GM15510 (cell line): ENCODE data around the gene LCE6A.

Experiments
- POLR2A ChIP-seq: IDR thresholded peaks from 3 replicates; pipeline ENCODE4 v1.6.1; 2011; ENCODE audit warnings: borderline replicate concordance; ENCODE audit not compliant: insufficient read length; ENCODE audit errors: extremely low read depth

Gene LCE6A

GRCh38 chr1:152861374-152861773 is 18.7 kb downstream of the LCE6A start:
- no peak for TF ChIP-seq POLR2A

GRCh38 chr1:152864443-152864842 is 21.8 kb downstream of the LCE6A start:
- TF ChIP-seq POLR2A: no peak

GRCh38 chr1:152866321-152866720 is 23.7 kb downstream of the LCE6A start:
- TF ChIP-seq POLR2A: no peak

- no peak for TF ChIP-seq POLR2A
Measured at GRCh38 chr1:152869808-152870419, 27.3 kb downstream of the LCE6A start.

GRCh38 chr1:152870831-152871730 is 28.4 kb downstream of the LCE6A start:
- no peak for TF ChIP-seq POLR2A

GRCh38 chr1:152871731-152872126 is 29.1 kb downstream of the LCE6A start:
- no peak for TF ChIP-seq POLR2A

- TF ChIP-seq POLR2A: no peak
Measured at GRCh38 chr1:152873495-152873894, 30.8 kb downstream of the LCE6A start.

GRCh38 chr1:152876827-152877226 is 34.2 kb downstream of the LCE6A start:
- no peak for TF ChIP-seq POLR2A

GRCh38 chr1:152878042-152878441 is 35.4 kb downstream of the LCE6A start, which contains the start of gene SMCP:
Gene SMCP, plus strand, starts transcription at chr1:152878322. Its CDS starts 6,101 bp downstream, at chr1:152884423.
- TF ChIP-seq POLR2A: no peak

- no peak for TF ChIP-seq POLR2A
Measured at GRCh38 chr1:152879559-152880198, 37.0 kb downstream of the LCE6A start.

- no peak for TF ChIP-seq POLR2A
Measured at GRCh38 chr1:152880316-152880715, 37.7 kb downstream of the LCE6A start.

- TF ChIP-seq POLR2A: no peak
Measured at GRCh38 chr1:152880907-152881306, 38.3 kb downstream of the LCE6A start.

- TF ChIP-seq POLR2A: no peak
Measured at GRCh38 chr1:152884085-152884484, 41.4 kb downstream of the LCE6A start.

GRCh38 chr1:152884506-152884905 is 41.9 kb downstream of the LCE6A start:
- TF ChIP-seq POLR2A: no peak

GRCh38 chr1:152884966-152885624 is 42.4 kb downstream of the LCE6A start:
- no peak for TF ChIP-seq POLR2A

GRCh38 chr1:152886085-152886484 is 43.4 kb downstream of the LCE6A start:
- TF ChIP-seq POLR2A: no peak
